ENCODE measurements around the gene NPIPB12. TPM values are rescaled to one million over a fixed set of nuclear protein-coding genes. Genes with fewer than 3 reads are reported as not detected.
"Not testable (repeated sequence)": the region's sequence is repeated elsewhere in the genome, so short reads cannot be mapped to it uniquely, and the experiment has no call there.

NPIPB12 gene
- total RNA-seq, 1 donor from 2014 or later, result 55.9 TPM

GRCh38 chr16:29453754-29454153 lies 52.5 kb downstream of the NPIPB12 start:
- H3K27ac Mint-ChIP-seq (ENCODE audit: unreplicated experiment); H3K27me3 Mint-ChIP-seq (ENCODE audit: low read depth); H3K4me3 Mint-ChIP-seq; H3K9me3 Mint-ChIP-seq; H3K4me1 Mint-ChIP-seq; H3K36me3 Mint-ChIP-seq (ENCODE audit: low read depth); DNase-seq (ENCODE audit: low read depth, low spot score): not testable (repeated sequence)

Other genes with a start within 250 kb of the NPIPB12 start
- 1.2 and 2.3 TPM in 2 replicates for gene NPIPB11, start 99.7 kb downstream of the NPIPB12 start, total RNA-seq
- gene BOLA2, start 52.1 kb downstream of the NPIPB12 start, total RNA-seq, result 7.8 and 8.6 TPM in 2 replicates
- 43.1 and 67.3 TPM in 2 replicates for gene SLX1B, start 51.9 kb downstream of the NPIPB12 start, total RNA-seq
- gene SULT1A4, start 46.5 kb downstream of the NPIPB12 start, total RNA-seq, result 3.0 and 4.3 TPM in 2 replicates
- 0.07 and 0.16 TPM in 2 replicates for gene SPN, start 156.8 kb upstream of the NPIPB12 start, total RNA-seq
- gene QPRT, start 172.8 kb upstream of the NPIPB12 start, total RNA-seq, result 77.3 and 79.5 TPM in 2 replicates
- gene C16orf54, start 239.6 kb upstream of the NPIPB12 start, total RNA-seq, result not detected in 2 replicates

Data from neural crest cell (in vitro differentiated cells).